Measurements from ENCODE around the gene KCNQ1. TPM values are rescaled to one million over a fixed set of nuclear protein-coding genes. Genes with fewer than 3 reads are reported as not detected.

Gene KCNQ1
- total RNA-seq, 1 donor from 2014 or later, result 4.8 TPM

DNA sequence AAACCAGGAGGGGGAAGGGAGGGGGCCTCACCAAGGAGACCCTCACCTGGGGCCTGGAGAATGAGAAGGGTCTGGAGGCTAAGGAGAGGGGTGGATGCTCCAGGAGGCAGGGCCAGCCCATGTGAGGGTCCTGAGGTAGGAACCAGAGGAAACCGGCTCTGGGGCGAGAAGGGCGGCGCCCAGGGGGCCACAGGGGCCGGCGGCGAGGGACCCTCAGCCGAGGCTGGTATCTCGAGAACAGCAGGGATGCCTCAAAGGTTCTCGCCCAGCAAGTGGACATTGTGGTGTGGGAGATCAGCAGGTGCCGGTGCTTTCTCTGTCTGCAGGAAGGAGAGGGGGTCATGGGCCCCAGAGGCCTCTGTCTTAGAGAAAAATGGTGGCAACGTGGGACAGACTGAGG lies 392.8 kb downstream of the KCNQ1 start:
- Mint-ChIP-seq H3K9me3 (no peaks in the 10 kb centered on the region), H3K4me1 (ENCODE audit: unreplicated experiment) (peaks cover 38% of the 10 kb centered on the region), H3K36me3 (no peaks in the 10 kb centered on the region), H3K27me3 (peaks cover 7% of the 10 kb centered on the region), H3K27ac (no peak overlapping the region), H3K4me3 (no peak overlapping the region)
- TF ChIP-seq, protein P1, sequence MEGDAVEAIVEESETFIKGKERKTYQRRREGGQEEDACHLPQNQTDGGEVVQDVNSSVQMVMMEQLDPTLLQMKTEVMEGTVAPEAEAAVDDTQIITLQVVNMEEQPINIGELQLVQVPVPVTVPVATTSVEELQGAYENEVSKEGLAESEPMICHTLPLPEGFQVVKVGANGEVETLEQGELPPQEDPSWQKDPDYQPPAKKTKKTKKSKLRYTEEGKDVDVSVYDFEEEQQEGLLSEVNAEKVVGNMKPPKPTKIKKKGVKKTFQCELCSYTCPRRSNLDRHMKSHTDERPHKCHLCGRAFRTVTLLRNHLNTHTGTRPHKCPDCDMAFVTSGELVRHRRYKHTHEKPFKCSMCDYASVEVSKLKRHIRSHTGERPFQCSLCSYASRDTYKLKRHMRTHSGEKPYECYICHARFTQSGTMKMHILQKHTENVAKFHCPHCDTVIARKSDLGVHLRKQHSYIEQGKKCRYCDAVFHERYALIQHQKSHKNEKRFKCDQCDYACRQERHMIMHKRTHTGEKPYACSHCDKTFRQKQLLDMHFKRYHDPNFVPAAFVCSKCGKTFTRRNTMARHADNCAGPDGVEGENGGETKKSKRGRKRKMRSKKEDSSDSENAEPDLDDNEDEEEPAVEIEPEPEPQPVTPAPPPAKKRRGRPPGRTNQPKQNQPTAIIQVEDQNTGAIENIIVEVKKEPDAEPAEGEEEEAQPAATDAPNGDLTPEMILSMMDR (conservative IDR thresholded peaks at IDR 0.05), result no peak
- no peak for DNase-seq (ENCODE audit: extremely low spot score, unreplicated experiment)

DNA sequence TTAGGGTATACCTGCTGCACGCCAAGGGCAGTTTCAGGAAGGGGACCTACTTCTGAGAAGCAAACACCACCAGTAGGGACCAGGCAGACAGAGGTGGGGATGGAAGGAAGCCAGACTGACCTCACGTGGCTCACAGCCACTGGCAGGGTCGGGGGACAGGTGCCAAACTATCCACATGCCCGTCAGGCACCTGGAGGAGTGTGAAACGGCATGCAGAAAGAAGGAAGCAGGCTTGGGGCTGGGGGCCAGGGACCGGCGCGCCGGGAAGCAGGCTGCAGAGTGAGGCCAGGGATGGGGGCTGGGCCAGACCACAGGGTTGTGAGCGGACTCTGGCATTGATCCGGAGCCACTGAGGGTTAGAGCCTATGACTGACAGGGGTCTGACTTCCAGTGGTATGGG lies 393.3 kb downstream of the KCNQ1 start:
- Mint-ChIP-seq H3K27ac (peak overlapping the region; percentile 36), H3K27me3 (peaks cover 7% of the 10 kb centered on the region), H3K4me3 (no peak overlapping the region)

DNA sequence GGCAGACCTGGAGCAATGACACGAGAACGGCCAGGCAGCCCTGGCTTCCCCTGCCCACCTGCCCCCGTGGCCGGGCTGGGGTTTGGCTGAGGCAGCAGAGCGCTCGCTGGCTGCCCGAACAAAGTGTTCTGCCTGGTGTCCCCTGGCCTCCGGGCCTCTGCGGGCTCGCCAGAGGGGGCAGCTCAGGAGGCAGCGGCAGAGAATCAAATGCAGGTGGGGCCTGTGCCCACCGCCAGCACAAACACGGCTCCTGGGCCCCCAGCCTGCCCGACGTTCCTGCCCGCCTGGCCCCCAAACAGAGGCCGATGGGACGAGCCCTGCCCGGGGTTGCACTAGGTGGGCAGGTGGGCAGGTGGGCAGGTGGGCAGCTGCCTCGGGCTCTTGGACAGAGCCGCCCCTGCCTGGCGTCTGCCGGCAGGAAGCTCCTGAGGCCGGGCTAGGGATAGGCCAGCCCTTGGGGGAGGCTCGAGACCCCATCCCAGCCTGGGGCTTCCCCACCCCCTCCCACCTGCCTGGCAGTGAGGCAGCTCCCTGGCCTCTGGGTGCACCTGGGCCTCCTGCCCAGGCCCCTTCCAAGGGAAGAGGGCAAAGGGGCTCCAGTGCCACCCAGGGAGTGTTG lies 394.0 kb downstream of the KCNQ1 start:
- H3K4me1 Mint-ChIP-seq (ENCODE audit: unreplicated experiment), result peaks cover 39% of the 10 kb centered on the region
- TF ChIP-seq, protein P1 (conservative IDR thresholded peaks at IDR 0.05), result no peak
- H3K4me3 Mint-ChIP-seq, result no peak overlapping the region
- no peak overlapping the region for H3K27ac Mint-ChIP-seq
- H3K9me3 Mint-ChIP-seq, result no peaks in the 10 kb centered on the region
- H3K27me3 Mint-ChIP-seq, result peaks cover 7% of the 10 kb centered on the region
- DNase-seq (ENCODE audit: extremely low spot score, unreplicated experiment), result no peak
- no peaks in the 10 kb centered on the region for H3K36me3 Mint-ChIP-seq

More for the DNA sequence above, 393.3 kb downstream of the KCNQ1 start:
- Mint-ChIP-seq H3K9me3 (no peaks in the 10 kb centered on the region), H3K4me1 (ENCODE audit: unreplicated experiment) (peaks cover 38% of the 10 kb centered on the region), H3K36me3 (no peaks in the 10 kb centered on the region)
- TF ChIP-seq, protein P1 (conservative IDR thresholded peaks at IDR 0.05), result no peak
- no peak for DNase-seq (ENCODE audit: extremely low spot score, unreplicated experiment)

DNA sequence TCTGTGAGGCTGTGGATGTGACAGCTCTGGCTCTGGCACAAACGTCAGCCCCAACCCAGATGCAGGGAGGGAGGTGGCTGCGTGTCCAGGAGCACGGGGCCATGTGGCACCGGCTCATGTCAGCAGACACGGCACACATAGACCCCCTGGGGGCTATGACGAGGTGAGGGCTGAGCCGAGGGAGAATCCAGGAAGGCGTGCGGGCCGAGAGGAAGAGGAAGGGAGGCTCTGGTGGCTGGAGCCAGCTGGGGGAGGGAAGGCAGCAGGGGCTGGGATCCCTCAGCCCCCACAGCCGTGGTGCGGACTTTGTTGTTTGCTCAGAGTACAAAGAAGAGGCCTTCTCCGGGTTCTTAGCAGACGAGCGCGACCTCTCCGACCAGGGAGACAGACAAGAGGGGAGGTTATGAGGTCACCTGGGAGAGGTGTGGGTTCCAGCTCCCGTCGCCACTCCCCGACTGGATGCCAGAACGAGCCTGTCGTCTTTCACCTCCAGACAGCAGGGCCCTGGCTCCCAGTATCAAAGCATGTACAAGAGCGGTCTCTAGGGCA lies 394.7 kb downstream of the KCNQ1 start:
- Mint-ChIP-seq H3K27me3 (peaks cover 7% of the 10 kb centered on the region), H3K4me1 (ENCODE audit: unreplicated experiment) (peaks cover 41% of the 10 kb centered on the region), H3K27ac (no peak overlapping the region)

DNA sequence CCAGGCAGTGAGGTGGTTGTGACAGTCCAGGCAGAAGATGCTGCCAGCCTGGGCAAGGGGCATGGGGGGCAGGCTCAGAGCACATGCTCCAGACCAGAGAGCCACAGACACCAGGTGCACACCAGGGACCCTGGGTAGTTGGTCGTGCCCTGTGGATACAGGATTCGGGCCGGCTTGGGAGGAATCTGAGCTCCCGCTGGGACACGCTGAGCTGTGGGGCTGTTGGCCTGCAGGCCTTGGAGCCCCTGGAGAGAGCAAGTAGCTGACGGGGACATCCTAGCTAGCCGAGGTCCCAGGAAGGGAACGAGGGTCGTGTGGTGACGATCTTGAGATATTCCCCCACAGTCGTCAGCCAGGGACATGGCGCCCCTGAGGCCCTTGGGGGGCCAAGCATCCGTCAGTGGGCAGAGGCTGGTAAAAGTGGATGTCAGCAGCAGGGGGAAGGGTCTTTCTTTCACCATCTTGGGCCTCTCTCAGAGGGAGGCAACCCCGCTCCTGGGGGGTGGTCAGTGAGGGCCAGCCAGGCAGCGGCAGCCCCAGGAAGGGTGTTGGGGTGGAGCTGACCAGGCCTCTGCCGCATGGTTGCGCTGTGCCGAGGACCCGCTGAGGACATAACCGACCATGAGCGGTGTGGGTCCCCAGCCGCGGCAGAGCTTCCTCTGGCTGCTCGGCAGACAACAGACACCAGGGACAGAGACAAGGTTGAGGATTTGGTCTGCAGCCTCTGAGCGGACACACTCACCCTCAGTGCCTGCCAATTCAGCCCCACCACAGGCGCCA lies 396.8 kb downstream of the KCNQ1 start:
- Mint-ChIP-seq H3K4me1 (ENCODE audit: unreplicated experiment) (peaks cover 26% of the 10 kb centered on the region), H3K9me3 (no peaks in the 10 kb centered on the region), H3K36me3 (no peaks in the 10 kb centered on the region), H3K27ac (no peak overlapping the region), H3K4me3 (no peak overlapping the region), H3K27me3 (peaks cover 4% of the 10 kb centered on the region)
- DNase-seq (ENCODE audit: extremely low spot score, unreplicated experiment), result no peak
- TF ChIP-seq, protein P1 (conservative IDR thresholded peaks at IDR 0.05), result no peak

More for the DNA sequence above, 394.7 kb downstream of the KCNQ1 start:
- no peak overlapping the region for H3K4me3 Mint-ChIP-seq
- no peak for DNase-seq (ENCODE audit: extremely low spot score, unreplicated experiment)
- H3K9me3 Mint-ChIP-seq, result no peaks in the 10 kb centered on the region
- TF ChIP-seq, protein P1 (conservative IDR thresholded peaks at IDR 0.05), result no peak
- no peaks in the 10 kb centered on the region for H3K36me3 Mint-ChIP-seq

Data from type B pancreatic cell (in vitro differentiated cells).